Prostate gland (tissue), 2 donors: ENCODE measurements around the gene NEUROD4. TPM values are rescaled to one million over a fixed set of nuclear protein-coding genes. Genes with fewer than 3 reads are reported as not detected.

ENCODE experiments used
- DNase-seq: peaks from one replicate; pipeline ENCODE4 v3.0.0-alpha.2; 2019; ENCODE audit warnings: low spot score
- H3K27ac ChIP-seq, 2 donors: fragments of 200-600 bp; sonication (generic); 2 replicates each; pipeline ENCODE4 v1.5.1; 2017 to 2019
- H3K27me3 ChIP-seq: fragments of 200-600 bp; sonication (generic); replicated peaks from 2 replicates; pipeline ENCODE4 v1.5.1; 2019; ENCODE audit not compliant: insufficient read depth
- H3K36me3 ChIP-seq, 2 donors: fragments of 200-600 bp; sonication (generic); 1 replicate in 1 of 2; 2 replicates in 1 of 2; pipeline versions ENCODE4 v1.5.1 to v1.8.1; 2017 to 2019
- H3K4me1 ChIP-seq: fragments of 200-600 bp; sonication (generic); replicated peaks from 2 replicates; pipeline ENCODE4 v1.5.1; 2019
- H3K4me3 ChIP-seq, 2 donors: fragments of 200-600 bp; sonication (generic); 2 replicates each; pipeline ENCODE4 v1.5.1; 2017 to 2019
- H3K9me3 ChIP-seq: fragments of 200-600 bp; sonication (generic); 2 replicates; pipeline ENCODE4 v1.5.1; 2017
- POLR2A ChIP-seq: fragments of 450-650 bp; IDR thresholded peaks from one replicate; pipeline ENCODE4 v1.6.1; 2016; ENCODE audit warnings: antibody characterized with exemption, mild to moderate bottlenecking
- POLR2AphosphoS5 ChIP-seq: sonication (generic); formaldehyde crosslinking; IDR thresholded peaks from one replicate; pipeline ENCODE4 v1.6.1; 2017; ENCODE audit warnings: antibody characterized with exemption
- WGBS: methylation state at CpG from one replicate; pipeline ENCODE4 v1.1.5; 2018; 5-methylcytosine and 5-hydroxymethylcytosine counted together
- intact Hi-C: fragments of 100-400 bp; cut with DNase I; formaldehyde crosslinking; loops from one replicate; pipeline ENCODE4 v1.14.2; 2022
- total RNA-seq, 2 donors: library from RNA; depleted of rRNA; stranded (reverse); fragments of >200 nt; gene quantifications; one replicate each; pipeline ENCODE4 v1.1.0, GENCODE V29; 2016
- TF ChIP-seq, protein P1 (sequence below), 4 experiments: fragments of 200-600 bp in 2 of 4; fragments of 450-650 bp in 2 of 4; sonication (generic) in 2 of 4; IDR thresholded peaks; 1 replicate in 3 of 4; 2 replicates in 1 of 4; pipeline ENCODE4 v1.5.1; 2016 to 2019; ENCODE audit warnings: antibody characterized with exemption in 4 of 4, mild to moderate bottlenecking in 2 of 4, moderate library complexity in 2 of 4

Gene NEUROD4
- total RNA-seq, 2 donors from 2014 or later: 0.11 TPM; not detected in 1

DNA sequence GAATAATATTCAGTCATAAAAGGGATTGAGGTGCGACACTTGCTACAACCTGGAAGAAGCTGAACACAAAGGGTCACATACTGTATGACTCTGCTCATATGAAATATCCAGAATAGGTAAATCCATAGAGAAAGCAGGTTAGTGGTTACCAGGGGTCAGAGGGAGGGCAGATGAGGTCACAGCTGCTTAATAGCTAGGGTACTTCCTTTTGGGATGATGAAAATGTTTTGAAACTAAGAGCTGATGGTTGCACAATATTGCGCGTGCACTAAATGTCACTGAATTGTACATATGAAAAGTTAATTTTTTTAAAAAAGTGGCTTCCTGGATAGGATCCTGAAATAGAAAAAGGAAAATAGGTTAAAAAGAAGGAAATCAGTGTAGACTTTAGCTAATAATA, 23.8 kb downstream of the NEUROD4 start:
- intact Hi-C loops: no loop called here
- H3K4me1 ChIP-seq: no peaks in the 10 kb centered on the region
- H3K27ac ChIP-seq: no peak overlapping the region
- no peaks in the 10 kb centered on the region for H3K9me3 ChIP-seq
- 92% methylated on average over 3 of the region's 3 CpGs for WGBS
- no peak for DNase-seq
- no peak overlapping the region for H3K4me3 ChIP-seq
- TF ChIP-seq POLR2AphosphoS5 (no peak), POLR2A (no peak)
- TF ChIP-seq, protein P1, sequence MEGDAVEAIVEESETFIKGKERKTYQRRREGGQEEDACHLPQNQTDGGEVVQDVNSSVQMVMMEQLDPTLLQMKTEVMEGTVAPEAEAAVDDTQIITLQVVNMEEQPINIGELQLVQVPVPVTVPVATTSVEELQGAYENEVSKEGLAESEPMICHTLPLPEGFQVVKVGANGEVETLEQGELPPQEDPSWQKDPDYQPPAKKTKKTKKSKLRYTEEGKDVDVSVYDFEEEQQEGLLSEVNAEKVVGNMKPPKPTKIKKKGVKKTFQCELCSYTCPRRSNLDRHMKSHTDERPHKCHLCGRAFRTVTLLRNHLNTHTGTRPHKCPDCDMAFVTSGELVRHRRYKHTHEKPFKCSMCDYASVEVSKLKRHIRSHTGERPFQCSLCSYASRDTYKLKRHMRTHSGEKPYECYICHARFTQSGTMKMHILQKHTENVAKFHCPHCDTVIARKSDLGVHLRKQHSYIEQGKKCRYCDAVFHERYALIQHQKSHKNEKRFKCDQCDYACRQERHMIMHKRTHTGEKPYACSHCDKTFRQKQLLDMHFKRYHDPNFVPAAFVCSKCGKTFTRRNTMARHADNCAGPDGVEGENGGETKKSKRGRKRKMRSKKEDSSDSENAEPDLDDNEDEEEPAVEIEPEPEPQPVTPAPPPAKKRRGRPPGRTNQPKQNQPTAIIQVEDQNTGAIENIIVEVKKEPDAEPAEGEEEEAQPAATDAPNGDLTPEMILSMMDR (IDR thresholded peaks at IDR 0.05): no peak
- H3K36me3 ChIP-seq: no peaks in the 10 kb centered on the region
- H3K27me3 ChIP-seq: no peaks in the 10 kb centered on the region

DNA sequence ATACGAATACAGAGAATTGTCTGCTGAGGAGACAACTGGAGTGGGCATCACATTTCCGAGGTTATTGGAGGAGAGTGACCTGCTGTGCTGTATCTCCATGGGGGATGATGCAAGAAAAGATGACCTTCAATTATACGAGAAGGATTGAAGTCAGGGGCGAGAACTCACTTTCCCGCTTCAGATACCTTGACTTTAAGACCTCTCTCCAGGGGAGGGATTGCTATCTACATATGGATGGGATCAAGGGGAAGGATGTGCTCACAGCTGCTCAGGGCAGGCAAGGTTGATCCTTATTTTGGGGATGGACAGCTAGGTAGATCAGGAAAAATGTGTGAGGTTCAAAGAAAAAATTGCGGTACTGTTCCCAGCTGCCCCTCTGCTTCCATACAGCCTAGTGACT, 24.4 kb downstream of the NEUROD4 start:
- no peak overlapping the region for H3K4me3 ChIP-seq
- no peaks in the 10 kb centered on the region for H3K27me3 ChIP-seq
- WGBS: 62% methylated on average over 6 of the region's 6 CpGs
- intact Hi-C loops: no loop called here
- H3K27ac ChIP-seq: no peak overlapping the region
- H3K36me3 ChIP-seq: no peaks in the 10 kb centered on the region
- no peaks in the 10 kb centered on the region for H3K9me3 ChIP-seq
- DNase-seq: no peak
- no peaks in the 10 kb centered on the region for H3K4me1 ChIP-seq
- no peak for TF ChIP-seq POLR2AphosphoS5
- TF ChIP-seq, protein P1 (IDR thresholded peaks at IDR 0.05): no peak
- no peak for TF ChIP-seq POLR2A

DNA sequence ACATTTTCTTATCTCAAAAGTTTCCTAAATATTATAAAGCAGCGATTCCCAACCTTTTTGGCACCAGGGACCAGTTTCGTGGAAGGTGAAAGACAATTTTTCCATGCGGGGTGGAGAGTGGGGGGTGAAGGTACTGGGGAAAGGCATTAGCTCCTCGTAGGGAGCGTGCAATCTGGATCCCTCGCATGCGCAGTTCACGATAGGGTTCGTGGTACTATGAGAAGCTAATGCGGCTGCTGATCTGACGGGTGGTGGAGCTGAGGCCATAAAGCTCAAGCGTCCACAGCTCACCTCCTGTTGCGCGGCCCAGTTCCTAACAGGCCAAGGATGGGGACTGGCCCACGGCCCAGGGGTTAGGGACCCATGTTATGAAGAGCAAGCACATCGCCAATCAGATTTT, 29.9 kb downstream of the NEUROD4 start:
- whole genome bisulfite sequencing: 87% methylated on average over 16 of the region's 16 CpGs
- H3K9me3 ChIP-seq: no peaks in the 10 kb centered on the region
- no peak overlapping the region for H3K4me3 ChIP-seq
- TF ChIP-seq POLR2AphosphoS5 (no peak), POLR2A (no peak)
- TF ChIP-seq, protein P1 (IDR thresholded peaks at IDR 0.05): no peak
- H3K27me3 ChIP-seq: no peaks in the 10 kb centered on the region
- no peaks in the 10 kb centered on the region for H3K4me1 ChIP-seq
- intact Hi-C loops: no loop called here
- H3K27ac ChIP-seq: no peak overlapping the region
- no peak for DNase-seq
- H3K36me3 ChIP-seq: no peaks in the 10 kb centered on the region

DNA sequence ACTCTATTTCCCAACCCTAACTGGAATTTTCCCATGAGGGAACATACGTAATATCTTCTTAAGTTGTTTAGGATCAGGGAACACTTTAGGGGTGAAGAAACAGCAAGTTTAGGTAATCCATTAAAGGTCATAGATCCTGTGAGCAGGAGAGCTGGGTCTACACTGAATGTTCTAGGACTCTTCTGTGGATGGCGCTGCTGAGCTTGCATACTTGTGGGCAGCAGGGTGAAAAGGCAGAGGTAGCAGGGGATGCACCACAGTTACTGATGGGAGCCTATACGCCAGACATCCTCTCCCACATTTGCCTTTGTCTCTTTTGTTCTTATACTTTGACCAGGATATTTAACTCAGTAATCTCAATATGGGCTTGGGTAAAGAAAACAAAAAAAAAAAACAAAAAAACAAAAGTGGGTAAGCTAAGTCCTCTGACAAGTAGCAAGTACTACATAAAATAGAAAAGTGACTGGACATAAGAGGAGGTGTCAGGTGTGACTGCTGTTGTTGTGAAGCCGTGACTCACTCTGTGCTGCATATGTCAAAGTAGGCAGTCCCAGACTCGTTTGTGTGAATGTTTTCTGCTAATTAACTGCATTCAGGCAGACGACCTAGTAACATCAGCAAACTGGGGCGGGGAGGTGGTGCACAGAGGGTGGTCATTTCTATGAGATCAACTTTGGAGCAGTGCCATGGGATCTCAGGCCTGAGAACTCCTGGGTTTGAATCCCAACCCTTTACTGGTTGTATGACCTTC, 31.6 kb downstream of the NEUROD4 start:
- Histone ChIP-seq H3K4me3 (no peak overlapping the region), H3K27ac (no peak overlapping the region), H3K36me3 (no peaks in the 10 kb centered on the region), H3K4me1 (no peaks in the 10 kb centered on the region), H3K27me3 (no peaks in the 10 kb centered on the region), H3K9me3 (no peaks in the 10 kb centered on the region)
- intact Hi-C loops: no loop called here
- WGBS: 55% methylated on average over 7 of the region's 7 CpGs
- DNase-seq: no peak
- TF ChIP-seq POLR2A (no peak), POLR2AphosphoS5 (no peak)
- TF ChIP-seq, protein P1 (IDR thresholded peaks at IDR 0.05): no peak

DNA sequence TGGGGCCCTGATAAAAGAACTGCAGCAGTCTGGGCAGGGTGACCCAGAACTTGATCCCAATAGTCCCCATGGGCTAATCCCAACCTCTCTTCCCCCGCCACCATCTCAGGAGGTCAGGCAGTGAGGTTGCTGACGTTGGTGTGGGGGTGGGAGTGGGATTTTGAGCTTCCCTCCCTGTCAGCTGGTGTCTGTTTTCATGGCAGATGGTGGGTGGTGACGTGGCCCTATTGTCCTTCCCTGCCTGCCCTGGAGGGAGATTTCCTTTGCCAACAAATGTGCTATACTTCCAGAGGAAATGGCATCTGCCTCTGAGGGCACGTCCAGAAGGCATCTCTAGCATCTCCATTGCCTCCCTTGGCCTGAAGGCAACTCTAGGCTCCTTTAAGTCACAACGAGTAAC, 37.7 kb downstream of the NEUROD4 start:
- H3K9me3 ChIP-seq: no peaks in the 10 kb centered on the region
- 31% methylated on average over 5 of the region's 5 CpGs for WGBS

More for the DNA sequence above, 37.7 kb downstream of the NEUROD4 start:
- Histone ChIP-seq H3K27ac (no peak overlapping the region), H3K27me3 (no peaks in the 10 kb centered on the region), H3K4me3 (no peak overlapping the region), H3K36me3 (no peaks in the 10 kb centered on the region), H3K4me1 (no peaks in the 10 kb centered on the region)
- TF ChIP-seq POLR2AphosphoS5 (no peak), POLR2A (no peak)
- TF ChIP-seq, protein P1 (IDR thresholded peaks at IDR 0.05): no peak
- intact Hi-C loops: no loop called here
- no peak for DNase-seq
